Kidney epithelial cell (primary cell): ENCODE measurements around the gene PSPN. TPM values are rescaled to one million over a fixed set of nuclear protein-coding genes. Genes with fewer than 3 reads are reported as not detected.

ENCODE experiments used
- DNase-seq: peaks from one replicate; pipeline ENCODE4 v3.0.0-alpha.2; 2010; ENCODE audit warnings: low read depth
- H3K27me3 ChIP-seq: 2 replicates; pipeline ENCODE4 v1.6.0; 2011; ENCODE audit warnings: low read length; ENCODE audit not compliant: control insufficient read depth, insufficient read depth
- H3K36me3 ChIP-seq: 2 replicates; pipeline ENCODE4 v1.5.1; 2011; ENCODE audit warnings: low read length; ENCODE audit not compliant: control insufficient read depth, insufficient read depth
- H3K4me3 ChIP-seq: 2 replicates; pipeline ENCODE4 v1.5.1; 2011; ENCODE audit warnings: low read depth, mild to moderate bottlenecking, control low read depth, low read length
- total RNA-seq: library from RNA; depleted of rRNA; stranded (reverse); fragments of >200 nt; gene quantifications from 2 replicates; pipeline ENCODE4 v1.2.3, GENCODE V29; 2015
- TF ChIP-seq, protein P1 (sequence below): IDR thresholded peaks from 2 replicates; pipeline ENCODE4 v1.5.1; 2011; ENCODE audit warnings: mild to moderate bottlenecking, moderate library complexity, low read length, control low read depth, inconsistent platforms; ENCODE audit not compliant: insufficient read depth, poor library complexity, severe bottlenecking

The PSPN gene
- total RNA-seq, 1 donor from 2014 or later = 1.5 TPM

DNA sequence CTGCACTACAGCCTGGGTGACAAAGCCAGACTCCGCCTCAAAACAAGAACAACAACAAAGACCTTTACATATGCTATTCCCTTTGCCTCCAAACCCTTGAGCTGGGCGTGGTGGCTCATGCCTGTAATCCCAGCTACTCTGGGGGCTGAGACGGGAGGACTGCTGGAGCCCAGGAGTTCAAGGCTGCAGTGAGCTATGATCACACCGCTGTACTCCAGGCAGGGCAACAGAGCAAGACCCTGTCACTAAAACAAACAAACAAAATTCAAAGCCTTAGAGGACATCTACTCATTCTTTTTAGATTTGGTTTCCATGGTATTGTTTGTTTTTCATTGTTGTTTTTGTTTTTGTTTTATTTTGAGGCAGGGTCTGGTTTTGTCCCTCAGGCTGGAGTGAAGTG is 50.1 kb downstream of the PSPN start:
- Histone ChIP-seq H3K36me3 (no peaks in the 10 kb centered on the region), H3K4me3 (no peak overlapping the region), H3K27me3 (no peaks in the 10 kb centered on the region)
- TF ChIP-seq, protein P1, sequence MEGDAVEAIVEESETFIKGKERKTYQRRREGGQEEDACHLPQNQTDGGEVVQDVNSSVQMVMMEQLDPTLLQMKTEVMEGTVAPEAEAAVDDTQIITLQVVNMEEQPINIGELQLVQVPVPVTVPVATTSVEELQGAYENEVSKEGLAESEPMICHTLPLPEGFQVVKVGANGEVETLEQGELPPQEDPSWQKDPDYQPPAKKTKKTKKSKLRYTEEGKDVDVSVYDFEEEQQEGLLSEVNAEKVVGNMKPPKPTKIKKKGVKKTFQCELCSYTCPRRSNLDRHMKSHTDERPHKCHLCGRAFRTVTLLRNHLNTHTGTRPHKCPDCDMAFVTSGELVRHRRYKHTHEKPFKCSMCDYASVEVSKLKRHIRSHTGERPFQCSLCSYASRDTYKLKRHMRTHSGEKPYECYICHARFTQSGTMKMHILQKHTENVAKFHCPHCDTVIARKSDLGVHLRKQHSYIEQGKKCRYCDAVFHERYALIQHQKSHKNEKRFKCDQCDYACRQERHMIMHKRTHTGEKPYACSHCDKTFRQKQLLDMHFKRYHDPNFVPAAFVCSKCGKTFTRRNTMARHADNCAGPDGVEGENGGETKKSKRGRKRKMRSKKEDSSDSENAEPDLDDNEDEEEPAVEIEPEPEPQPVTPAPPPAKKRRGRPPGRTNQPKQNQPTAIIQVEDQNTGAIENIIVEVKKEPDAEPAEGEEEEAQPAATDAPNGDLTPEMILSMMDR = no peak
- no peak for DNase-seq

Other genes with a start within 250 kb of the PSPN start
- gene ACSBG2, start 240.3 kb downstream of the PSPN start, total RNA-seq = not detected in 2 replicates
- gene MLLT1, start 96.0 kb downstream of the PSPN start, total RNA-seq = 23.1 and 27.6 TPM in 2 replicates
- gene ACER1, start 42.3 kb downstream of the PSPN start, total RNA-seq = not detected in 2 replicates
- gene CLPP, start 14.4 kb downstream of the PSPN start, total RNA-seq = 137 and 142 TPM in 2 replicates
- 55.1 and 69.7 TPM in 2 replicates for gene ALKBH7, start 3.1 kb downstream of the PSPN start, total RNA-seq
- gene GTF2F1, start 17.2 kb upstream of the PSPN start, total RNA-seq = 48.7 and 51.3 TPM in 2 replicates
- gene KHSRP, start 48.9 kb upstream of the PSPN start, total RNA-seq = 175 and 211 TPM in 2 replicates
- gene SLC25A41, start 57.8 kb upstream of the PSPN start, total RNA-seq = not detected in 2 replicates
- 68.6 and 87.7 TPM in 2 replicates for gene SLC25A23, start 83.9 kb upstream of the PSPN start, total RNA-seq
- 84.5 and 87.8 TPM in 2 replicates for gene CRB3, start 88.3 kb upstream of the PSPN start, total RNA-seq
- 1.6 and 4.6 TPM in 2 replicates for gene DENND1C, start 105.9 kb upstream of the PSPN start, total RNA-seq
- gene TUBB4A, start 126.4 kb upstream of the PSPN start, total RNA-seq = 1.3 and 4.0 TPM in 2 replicates
- gene TNFSF9, start 155.1 kb upstream of the PSPN start, total RNA-seq = 8.9 and 12.3 TPM in 2 replicates
- 16.0 and 21.4 TPM in 2 replicates for gene CD70, start 215.2 kb upstream of the PSPN start, total RNA-seq